HG02678 (cell line): ENCODE data around the gene METTL2B.

Experiments used
- ATAC-seq: cut with Tn5 transposase; IDR thresholded peaks from one replicate; pipeline ENCODE4 v1.9.1; 2021; ENCODE audit warnings: mild to moderate bottlenecking, moderate library complexity; ENCODE audit not compliant: unreplicated experiment

METTL2B gene

GRCh38 chr7:128476402-128477335, at the start of gene METTL2B:
TSS of gene METTL2B (plus strand) at chr7:128476748. CDS start at chr7:128476766, 18 bp downstream.
- peak; percentile 93 for ATAC-seq

DNA sequence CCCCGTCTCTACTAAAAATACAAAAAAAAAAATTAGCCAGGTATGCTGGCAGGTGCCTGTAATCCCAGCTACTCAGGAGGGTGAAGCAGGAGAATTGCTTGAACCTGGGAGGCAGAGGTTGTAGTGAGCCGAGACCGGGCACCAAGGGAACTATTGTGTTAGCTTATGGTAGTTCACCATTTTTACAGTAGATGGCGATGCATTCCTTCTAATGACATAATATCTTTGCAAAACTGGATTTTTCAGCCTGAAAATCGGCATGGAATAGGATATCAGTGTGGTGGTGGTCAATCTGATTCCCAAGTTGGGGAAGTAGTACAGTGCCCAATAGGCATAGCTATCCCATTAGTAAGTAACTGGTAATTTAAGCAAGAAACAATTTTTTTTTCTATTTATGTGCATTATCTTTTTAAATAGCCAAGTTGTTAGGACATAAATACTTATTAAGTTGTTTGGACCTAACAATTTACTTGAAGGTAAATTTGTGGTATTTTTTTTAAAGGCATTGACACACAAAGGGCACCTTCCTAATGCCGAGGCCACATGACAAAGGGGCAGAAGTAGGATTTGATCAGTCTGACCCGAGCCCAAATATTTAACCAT, 49.2 kb upstream of the METTL2B start:
- no peak for ATAC-seq

DNA sequence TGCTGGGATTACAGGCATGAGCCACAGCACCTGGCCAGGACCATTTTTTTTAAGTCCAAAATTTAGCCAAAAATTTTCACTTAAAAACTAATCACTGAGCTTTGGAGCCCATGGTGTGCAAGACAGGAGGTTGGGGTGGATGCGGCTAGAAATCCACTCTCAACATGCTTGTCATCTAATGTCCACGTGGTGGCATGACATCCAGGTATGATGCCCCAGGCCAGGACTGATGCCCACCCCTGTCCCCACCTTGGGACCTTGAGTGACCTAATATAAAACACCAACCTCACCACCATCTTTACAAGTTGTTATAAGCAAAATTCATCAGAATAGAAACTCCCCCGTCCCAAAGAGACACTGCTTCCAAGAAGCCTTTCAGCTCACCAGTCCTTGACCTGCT, 46.3 kb upstream of the METTL2B start:
- no peak for ATAC-seq

GRCh38 chr7:128431221-128431620, 45.3 kb upstream of the METTL2B start:
- no peak for ATAC-seq

- ATAC-seq = no peak
Observed at GRCh38 chr7:128431754-128432153, 44.8 kb upstream of the METTL2B start.

GRCh38 chr7:128434413-128435326, 41.9 kb upstream of the METTL2B start:
- no peak for ATAC-seq

GRCh38 chr7:128435327-128435686, 41.2 kb upstream of the METTL2B start:
- ATAC-seq = no peak

GRCh38 chr7:128437426-128438332, 38.9 kb upstream of the METTL2B start:
- ATAC-seq = no peak

DNA sequence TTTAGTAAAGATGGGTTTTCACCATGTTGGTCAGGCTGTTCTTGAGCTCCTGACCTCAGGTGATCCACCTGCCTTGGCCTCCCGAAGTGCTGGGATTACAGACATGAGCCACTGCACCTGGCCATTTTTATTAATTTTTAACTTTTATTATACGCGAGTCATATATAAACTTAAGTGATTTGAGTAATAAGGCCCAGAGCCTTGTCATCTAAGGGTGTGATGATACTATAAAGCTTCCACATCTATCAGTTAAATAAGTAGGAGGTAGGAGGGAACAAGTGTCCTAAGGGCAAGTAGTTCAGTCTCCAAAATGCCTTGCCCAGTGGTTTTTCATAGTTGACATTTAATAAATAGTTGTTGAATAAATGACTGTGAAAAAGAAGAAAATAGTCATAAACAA, 34.2 kb upstream of the METTL2B start:
- no peak for ATAC-seq

DNA sequence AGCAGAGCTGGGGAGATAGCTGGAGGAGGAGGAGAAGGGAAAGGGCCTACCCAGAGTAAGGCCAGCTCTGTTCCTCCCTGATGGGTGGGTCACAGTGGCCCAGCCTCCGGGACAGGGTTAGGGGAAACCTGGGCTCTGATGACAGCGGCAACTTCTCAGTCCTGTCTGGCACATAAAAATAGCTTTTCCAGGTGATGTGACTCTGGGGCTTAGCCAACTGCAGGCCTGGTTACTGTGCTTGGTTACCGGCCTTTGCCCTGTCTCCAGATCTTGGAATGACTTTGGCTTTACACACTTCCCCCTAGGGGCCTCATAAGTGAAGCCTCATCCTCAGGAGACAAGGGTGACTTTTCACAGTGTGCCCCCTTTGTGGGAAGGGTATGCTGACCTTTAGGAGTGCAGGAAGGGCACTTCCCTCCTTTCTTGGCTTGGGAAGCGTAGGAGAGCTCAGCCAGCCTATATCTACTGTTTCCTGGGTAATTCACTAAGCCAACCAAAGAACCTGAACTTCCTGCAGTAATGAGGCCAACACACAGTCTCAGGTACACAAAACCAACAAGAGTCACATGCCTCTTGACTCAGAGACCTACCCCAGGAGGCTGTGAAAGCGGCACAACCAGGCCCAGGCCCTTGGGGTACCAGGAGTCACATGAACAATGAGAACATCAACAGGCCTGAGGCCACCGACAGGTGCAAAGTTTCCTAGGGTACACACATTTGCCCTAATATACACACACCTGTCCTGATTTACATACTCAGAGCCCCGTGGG, 32.5 kb upstream of the METTL2B start:
- ATAC-seq = no peak

GRCh38 chr7:128446306-128446705, 30.2 kb upstream of the METTL2B start:
- ATAC-seq = no peak

- no peak for ATAC-seq
Observed at GRCh38 chr7:128447941-128448564, 28.5 kb upstream of the METTL2B start.

GRCh38 chr7:128448751-128449302, 27.7 kb upstream of the METTL2B start:
- ATAC-seq = no peak

DNA sequence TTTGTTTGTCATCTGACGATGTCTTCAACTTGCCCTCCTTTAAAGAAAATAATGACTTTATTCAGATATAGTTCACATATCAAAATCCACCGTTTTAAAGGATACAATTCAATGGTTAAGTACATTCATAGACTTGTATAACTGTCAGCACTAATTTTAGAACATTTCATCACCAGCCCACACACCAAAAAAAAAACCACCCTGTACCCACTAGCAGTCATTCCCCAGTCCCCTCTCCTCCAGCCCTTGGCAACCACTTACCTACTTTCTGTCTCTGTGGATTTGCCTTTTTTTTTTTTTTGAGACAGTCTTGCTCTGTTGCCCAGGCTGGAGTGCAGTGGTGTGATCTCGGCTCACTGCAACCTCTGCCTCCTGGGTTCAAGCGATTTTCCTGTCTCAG, 26.1 kb upstream of the METTL2B start:
- no peak for ATAC-seq

- ATAC-seq = no peak
Observed at GRCh38 chr7:128450913-128451312, 25.6 kb upstream of the METTL2B start.

- no peak for ATAC-seq
Observed at GRCh38 chr7:128452552-128452951, 24.0 kb upstream of the METTL2B start.

DNA sequence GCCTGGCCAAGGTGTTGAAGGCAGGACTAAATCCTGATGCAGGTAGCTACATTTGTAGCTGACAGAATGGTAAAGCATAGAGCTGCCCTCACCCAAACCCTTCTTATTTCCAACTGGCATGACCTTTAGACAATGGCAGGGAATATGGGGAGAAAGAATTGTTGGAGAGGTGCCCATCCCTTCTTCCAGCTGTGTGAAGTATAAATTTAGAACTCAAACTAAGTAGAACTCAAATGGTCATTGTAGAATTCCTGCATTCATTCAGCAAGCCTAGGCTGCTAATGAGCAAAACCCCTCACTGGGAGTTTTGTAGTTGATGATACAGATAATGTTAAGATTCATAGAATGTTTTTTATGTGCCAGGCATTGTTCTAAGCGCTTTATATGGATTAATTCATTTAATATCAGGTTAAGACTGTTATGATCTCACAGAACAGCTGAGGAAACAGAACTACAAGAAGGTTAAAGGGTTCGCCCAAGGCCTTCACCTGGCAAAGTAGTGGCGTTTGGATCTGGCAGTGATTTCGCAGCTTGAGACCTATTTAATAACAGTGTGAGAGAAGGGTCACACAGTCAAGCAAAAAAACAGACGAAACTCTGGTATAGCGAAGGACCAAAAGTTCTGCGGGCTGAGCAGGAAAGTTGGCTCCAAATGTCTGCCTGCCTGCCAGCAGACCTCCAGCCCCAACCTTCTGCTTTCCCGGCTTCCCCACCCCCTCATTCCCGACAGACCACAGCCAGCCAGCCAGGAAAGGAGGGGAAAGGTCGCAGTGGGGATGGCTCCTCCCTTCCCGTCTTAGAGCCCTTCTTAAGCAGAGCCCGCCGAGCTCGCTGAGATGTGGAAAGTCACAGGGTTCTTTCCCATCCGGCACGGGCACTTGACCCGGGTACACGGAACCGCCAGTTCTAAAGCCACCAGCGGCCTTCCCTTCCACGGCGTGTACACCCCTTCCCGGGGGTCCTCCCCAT, 22.4 kb upstream of the METTL2B start:
- no peak for ATAC-seq
